Inflammatory macrophage treated with lipopolysaccharide for 1 hour (primary cell): ENCODE measurements around the gene MCTP1.
A peak's percentile ranks its signal among the peaks of the same experiment; 100 is the strongest.

Source experiments
- DNase-seq, 2 donors: peaks; one replicate each; pipeline ENCODE4 v3.0.0-alpha.2; 2020 to 2022

Gene MCTP1

DNA sequence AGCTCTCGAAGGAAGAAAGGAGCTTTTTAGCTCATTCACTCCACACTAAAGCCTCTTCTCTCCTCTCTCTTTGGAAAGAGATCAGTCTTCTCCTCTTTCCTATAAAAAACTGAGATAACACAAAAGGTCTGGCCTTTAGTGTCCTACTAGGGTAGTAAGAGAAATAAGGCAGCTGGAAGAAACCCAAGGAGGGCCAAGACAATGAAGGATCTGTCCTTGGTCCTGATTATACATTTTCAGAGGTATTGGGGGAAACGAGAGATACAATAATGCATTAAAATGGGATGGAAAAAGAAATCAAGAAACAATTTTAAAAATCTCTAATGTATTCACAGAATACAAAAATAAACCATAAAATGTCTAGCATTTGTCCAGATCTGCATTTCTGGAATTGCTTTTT lies 482.4 kb downstream of the MCTP1 start:
- DNase-seq = no peak

DNA sequence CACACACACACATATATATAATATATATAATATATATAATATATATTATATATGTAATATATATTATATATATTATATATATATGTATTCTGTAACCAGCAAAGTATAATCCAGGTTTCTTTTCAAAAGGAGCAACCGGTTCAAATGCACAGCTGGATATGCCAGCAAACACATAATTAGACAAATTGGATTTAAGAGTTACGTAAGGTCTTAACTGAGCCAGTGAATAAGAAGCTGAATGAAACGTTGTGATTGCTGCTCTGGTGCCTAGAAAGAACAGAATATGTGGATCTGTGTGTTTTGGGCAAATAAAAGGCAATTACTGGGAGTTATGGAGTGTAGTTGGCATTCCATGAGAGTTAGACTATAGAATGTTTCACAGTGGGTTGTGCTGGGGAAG lies 488.3 kb downstream of the MCTP1 start:
- no peak for DNase-seq

DNA sequence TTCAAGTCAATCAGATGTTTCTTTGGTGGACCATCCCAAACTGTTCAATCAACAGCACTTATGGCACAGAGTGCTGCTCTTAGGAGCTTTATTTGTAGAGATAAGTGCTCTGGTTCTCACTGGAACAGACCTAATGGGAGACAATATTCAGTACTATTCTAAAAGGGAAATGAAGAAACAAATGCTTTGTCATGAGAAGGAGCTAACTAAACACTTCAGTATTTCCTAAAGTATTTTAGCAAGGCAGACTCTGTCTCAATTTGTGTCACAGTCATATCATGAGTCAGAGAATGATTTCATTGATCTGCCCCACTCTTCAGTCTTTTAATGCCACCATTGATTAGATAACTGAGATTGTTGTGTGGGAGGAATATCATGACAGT lies 491.1 kb downstream of the MCTP1 start:
- peak; percentile 61 to 70 for DNase-seq

DNA sequence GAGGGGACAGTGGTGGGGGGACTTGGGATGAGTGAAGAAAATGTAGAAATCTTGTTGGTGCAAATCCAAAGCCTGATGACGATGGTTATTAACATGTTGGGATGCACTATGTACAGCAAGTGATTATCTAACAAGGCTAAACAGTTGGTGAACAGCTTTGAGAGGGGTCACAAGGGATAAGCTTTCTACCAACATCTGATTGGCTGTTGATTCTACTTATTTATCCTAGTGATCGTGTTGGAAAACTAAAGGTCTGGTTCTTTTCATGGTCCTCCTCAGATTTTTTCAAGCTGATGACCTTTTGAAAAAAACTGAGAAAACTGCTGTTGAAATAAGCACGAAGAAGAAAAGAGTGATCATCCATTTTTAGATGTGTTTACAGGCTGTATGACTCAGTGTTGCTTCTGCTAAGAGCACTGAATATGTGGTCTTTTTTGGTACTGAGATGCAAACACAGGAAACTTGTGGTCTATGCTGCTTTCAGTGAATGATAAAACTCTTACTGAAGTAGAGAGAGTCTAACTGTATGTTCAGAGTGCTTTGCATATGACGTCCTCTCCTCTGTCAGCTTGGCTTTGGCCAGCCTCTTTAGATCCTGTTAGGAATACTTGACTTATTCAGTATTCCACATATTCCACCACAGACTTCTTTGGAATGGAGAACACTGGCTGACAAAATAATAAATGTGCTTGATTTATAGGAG lies 491.6 kb downstream of the MCTP1 start:
- peak; percentile 11 to 19 for DNase-seq

DNA sequence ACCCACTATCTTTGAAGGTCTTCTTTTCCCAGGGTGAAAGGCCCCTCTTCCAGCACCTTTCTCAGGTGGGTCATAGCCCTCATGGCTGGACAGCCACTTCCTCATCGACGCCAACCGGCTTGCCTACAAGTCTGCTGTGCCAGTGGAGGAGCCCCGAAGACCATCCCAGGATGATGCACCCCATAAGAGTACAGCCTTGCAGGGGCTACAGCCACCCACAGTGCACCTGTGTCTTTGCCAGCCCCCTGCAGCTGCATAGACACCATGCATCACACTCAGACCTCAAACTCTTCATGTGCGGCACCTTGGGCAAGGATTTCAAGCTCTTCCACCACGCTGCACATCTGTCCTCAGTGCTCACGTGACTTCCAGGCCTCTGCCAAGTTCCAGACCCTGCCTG lies 493.1 kb downstream of the MCTP1 start:
- DNase-seq = no peak

DNA sequence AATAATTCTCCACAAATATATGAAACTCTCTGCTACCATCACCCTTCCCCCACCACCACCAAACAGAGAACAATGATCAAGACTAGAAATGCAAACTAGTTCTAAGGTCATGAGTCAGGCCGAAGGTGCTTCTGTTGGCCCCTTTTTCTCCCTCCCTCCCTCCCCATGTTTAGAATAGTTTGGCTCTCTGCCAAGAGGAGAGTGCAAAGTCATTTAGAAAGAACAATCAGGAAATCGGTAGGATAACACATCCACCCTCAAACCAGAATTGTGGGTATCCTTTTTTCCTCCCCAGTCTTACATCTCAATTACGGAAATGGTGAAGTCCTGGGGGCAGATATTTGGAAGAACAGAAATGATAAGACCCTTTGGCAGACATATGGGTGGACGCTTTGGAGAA lies 496.4 kb downstream of the MCTP1 start:
- no peak for DNase-seq

DNA sequence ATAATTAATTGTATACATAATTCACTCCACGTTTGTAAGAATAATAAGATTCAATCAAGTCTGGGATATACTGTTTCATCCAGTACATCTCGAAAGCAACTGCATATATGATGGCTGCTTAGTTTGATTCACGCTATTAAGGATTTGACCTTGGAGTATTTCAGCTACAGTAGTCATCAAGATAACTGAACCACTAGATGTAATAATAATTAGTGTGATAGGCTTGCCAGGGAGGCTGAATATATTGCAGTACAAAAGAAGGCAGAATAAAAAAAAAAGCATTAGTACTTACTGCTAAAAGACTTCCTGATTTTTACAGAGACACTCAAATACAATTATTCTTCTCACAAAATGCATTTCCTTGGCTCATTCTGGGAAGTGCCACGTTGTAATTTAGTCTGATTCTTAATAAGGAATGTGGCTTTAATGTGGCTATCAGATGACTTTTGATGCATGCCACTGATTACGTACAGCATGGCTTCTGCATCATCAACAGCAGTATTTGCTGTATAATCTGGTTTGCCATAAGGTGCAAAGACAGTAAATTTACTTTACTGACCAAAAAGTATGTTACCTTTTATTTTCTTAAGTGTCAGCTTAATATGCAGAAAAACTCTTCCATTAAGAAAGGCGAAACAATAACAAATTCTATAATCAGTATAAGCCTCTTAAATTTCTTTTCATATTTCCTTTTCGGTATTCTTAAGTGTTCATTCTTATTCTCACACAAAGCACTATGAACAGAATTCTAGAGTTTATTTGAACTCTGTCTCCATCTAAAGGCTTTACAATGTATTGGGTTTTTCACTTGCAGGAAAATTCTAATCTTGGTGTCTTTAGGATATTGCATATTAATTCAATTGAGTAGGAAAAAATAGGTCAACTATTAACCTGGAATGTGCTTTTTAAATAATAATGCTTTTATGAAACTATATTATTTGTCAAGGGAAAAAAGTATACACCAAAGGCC lies 500.1 kb downstream of the MCTP1 start:
- no peak for DNase-seq

DNA sequence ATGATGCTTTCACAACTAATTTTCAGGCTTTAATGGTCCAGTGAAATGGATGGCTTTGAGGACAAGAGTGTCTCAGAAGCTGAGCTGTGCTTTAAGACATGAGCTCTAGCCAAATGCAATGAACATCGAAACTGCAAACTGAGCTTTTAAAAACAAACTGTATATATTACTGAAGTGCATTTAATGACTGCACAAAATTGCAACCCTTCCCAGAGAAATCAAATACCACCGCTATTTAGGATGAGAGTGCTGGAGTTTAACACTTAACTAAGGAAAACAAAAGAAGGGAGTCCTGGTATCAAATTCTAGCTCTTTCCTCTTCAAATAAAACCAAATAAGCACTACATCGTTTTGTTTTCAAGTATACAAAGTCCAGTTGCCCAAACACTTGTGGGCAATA lies 502.5 kb downstream of the MCTP1 start:
- no peak for DNase-seq

DNA sequence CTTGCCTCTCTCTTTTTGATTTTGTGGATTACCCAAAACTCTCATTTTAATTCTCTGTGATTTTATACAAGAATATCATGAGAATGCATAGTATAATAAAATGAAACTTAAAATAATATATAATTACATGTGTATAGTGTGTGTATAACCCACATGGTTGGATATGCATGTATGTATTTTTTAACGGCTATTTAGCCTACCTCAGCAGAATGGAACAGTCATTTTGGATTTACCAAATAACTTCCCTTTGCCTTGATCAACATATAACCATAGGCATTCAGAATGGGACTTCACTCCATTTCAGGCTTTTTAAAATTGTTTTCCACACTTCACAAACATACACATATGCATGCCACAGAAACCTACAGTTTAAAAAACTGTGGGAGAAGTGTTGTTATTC lies 505.2 kb downstream of the MCTP1 start:
- DNase-seq = no peak

DNA sequence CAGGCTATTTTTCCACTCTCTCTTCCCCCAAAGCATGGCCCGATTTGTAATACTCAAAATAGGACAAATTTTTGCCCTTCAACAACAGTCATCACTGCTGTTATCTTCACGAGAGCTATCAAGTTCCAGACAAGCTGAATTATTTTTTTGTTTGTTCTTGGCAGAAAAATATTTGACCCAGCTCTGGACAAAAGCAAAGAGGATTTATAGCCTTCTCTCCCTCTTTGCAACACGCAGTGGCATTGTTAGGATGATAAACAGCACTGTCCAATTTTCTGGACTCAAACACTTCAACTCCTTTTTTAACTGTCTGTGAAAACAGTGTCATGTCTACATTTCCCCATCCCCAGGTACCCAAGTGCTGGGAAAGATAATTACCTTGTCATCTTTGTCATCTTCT lies 506.2 kb downstream of the MCTP1 start:
- DNase-seq = no peak

DNA sequence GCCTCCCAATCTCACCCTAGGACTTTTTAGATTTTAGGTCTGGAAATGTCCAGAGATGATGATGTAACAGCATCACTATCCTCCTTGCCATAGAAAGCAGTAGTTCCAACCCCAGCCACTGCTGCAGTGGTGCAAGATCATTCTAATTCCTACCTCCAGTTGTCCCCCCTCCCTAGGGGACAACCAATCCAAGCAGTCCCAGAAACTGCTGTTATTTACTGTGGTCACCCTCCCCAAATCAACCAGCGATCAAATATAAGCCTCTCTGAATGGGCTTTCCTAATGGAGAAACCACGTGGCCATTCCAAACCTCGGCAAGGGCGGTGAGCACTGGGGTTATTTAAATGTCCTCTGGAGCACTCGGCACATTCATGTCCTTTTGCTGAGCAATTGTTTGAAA lies 506.6 kb downstream of the MCTP1 start:
- DNase-seq = no peak

DNA sequence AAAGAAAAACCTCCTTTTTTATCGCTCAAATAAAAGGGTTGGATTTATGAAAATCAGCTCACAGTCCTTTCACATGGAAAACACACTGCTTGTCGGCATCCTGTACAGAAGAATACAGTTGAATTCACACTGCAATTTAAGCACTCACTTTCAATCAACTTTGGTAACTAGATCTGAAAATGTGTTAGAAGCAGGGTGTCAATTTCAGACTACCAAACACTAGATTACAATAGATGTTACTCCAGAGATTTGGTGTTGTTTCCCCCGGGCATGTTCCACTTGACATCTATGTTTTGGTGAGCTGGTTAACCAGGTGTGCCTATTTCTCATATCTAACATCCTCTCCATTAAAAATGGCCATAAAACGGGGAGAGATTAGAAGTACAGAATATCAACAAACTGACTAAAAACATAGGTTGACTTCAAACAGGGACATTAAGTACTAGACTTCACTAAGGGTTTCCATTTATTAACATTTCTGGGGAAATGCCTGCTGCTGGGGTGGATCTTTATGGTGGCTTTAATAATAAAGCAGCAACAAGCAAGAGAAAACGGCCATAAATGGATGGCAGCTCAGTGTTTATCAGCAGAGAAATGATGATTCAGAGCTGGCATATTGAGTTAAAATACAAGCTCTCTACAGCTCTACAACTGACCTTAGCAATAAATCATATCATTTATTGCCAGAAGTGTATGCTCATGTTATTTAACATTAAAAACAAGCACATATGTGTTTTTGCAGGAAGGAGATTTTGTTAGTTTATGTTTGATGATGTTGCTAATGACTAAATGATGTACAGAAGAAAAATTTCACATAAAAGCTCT lies 507.6 kb downstream of the MCTP1 start:
- DNase-seq = no peak

DNA sequence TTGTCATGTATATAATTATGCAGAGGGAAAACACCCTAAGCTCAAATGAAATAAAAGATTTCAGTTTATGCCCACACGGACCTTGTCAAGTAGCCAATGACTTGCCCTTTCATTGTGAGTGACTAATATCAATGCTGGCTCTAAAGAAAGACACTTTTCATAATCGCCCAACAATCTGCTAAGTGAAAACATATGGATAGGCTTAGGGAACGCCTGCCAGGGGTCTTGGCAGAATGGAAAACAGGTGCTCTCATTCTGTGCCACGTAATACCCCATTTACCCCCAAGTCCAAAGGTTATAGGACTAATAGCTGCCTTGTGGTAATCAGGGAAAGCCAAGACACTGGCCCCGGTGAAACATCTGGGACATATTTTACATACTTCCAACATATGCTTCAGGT lies 508.7 kb downstream of the MCTP1 start:
- DNase-seq = no peak

DNA sequence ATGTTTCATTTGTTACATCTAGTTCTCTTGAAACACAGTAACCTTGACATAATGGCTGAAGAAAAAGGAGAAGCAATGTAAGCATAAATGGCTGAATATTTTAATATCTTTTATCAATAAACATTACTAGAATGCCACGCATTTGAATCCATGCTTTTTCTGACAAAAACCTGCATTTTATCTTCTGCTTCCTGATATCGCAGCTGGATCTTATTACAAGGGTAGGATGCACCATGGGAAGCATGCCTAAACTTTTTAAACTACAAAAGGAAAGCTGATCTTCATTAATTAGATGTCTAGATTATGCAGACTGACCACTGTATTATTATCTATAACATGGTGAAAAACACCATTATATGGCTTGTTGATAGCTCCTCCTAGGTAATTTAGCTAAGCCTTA lies 509.8 kb downstream of the MCTP1 start:
- DNase-seq = no peak

DNA sequence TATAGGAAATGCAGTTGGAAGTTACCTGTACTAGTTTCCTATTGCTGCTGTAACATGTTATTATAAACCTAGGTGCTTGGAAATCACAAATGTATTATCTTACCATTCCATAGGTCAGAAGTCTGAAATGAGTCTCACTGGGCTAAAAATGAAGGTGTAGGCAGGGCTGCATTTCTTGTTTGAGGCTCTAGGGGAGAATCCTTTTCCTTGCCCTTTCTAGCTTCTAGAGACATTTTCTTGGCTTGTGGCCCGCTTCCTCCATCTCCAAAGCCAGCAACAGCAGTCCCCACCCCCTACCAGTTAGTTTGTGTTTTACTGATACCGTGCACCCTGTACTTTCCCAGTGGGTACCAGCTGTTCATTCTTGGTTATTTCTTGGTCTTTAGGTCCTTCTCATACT lies 513.2 kb downstream of the MCTP1 start:
- no peak for DNase-seq

DNA sequence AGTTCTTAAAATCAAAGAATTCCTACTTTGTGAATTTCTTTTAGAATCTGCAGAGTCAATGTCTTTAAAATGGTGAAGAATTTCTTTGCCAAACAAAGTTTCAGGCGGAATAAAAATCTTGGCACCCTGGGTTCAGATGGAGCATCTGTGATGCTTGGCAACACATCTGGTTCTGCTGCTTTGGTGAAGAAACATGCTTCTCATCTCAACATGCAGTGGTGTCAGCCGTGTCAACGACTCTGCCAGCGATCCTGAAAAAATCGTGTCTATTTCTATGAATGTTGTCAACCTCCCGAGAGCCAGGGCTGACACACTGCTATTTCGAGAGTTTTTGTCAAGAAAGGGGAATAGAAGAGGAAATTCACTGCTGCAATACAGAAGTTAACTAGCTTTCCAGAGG lies 514.9 kb downstream of the MCTP1 start:
- DNase-seq = no peak

DNA sequence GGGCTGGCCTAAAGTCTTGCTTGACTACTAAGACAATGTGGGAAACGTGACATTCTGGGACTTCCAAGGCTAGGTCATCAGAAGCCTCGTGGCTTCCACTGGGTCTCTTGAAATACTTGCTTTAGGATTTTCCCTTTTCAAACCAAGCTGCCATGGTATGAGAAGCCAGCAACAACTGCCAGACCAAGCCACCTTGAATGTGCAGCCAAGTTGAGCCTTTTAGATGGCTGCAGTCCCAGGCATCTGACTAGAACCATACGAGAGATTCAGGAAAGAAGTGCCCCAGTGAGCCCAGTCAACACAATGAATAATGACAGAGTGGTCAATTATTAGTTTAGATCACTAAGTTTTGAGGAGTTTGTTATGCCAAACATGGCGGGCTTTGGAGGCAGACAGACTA lies 523.1 kb downstream of the MCTP1 start:
- peak; percentile 4 to 40 for DNase-seq

DNA sequence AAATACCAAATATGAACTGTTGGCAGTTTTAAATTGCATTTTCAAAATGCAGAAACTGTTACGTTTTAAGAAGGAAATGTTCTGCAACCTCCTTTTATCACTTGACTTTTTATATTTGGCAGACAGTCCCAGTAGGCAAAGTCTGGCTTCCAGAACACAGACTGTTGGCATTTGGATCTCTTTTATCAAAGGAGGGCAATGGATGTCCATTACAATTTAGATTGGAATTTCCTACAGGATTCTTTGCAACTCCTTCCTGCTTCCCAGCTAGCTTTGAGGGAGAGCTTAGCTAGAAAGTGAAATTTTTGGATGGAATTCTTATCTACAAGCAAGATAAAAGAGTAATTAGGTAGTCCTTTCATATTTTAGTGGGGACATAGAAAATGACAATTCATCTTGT lies 523.8 kb downstream of the MCTP1 start:
- no peak for DNase-seq

DNA sequence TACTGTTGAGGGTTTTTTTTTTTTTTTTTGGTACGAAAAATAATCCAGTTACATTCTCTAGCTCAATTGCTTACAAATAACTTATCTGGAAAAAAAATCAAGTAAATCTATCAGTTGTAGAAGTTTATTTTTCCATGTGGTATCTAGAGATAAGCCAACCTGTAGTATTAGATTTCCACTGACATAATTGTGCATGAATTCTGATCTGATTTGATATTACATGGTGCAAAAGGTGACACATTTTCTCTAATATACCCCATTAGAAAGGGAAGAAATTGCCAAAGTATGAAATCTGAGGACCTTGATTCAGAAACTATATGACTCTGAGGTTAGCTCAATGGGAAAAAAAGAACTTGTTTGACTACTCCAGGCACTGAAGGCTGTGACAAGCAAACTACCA lies 524.9 kb downstream of the MCTP1 start:
- DNase-seq = no peak

DNA sequence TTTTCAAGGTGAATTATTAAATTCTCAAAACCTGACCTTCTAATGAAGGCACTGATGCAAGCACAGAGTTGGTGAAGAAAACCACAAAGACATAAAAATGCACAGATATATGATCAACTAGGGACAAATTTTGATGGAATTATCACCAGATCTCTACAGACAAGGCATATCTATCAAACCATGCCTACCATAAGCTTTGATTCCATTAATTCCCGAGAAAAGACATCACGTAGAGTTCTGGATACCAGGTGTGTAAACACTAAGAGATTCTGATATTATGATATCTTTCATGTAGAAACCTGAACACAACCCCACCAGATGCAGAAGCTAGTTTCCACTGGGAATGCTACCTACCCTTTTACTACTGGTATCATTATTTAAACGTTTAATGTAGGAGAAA lies 525.9 kb downstream of the MCTP1 start:
- DNase-seq = no peak

DNA sequence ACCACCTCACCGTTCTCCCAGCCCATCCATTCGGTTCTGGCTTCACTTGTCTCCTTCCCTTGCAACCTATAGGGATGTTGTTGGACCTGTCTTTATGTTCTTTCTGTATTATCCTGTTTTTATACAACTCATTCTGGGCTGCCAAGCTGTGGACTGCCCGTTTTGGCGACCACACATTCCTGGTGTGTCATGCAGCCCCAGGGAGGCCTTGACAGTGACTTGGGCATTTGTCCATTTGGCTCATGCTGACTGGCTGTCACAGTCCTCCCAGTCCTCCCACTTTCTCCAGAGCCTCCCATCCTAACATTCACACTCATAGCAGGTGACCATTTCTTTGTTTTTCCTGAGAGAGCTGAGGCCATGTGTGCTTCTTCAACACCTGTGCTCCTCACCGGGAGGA lies 530.1 kb downstream of the MCTP1 start:
- no peak for DNase-seq

DNA sequence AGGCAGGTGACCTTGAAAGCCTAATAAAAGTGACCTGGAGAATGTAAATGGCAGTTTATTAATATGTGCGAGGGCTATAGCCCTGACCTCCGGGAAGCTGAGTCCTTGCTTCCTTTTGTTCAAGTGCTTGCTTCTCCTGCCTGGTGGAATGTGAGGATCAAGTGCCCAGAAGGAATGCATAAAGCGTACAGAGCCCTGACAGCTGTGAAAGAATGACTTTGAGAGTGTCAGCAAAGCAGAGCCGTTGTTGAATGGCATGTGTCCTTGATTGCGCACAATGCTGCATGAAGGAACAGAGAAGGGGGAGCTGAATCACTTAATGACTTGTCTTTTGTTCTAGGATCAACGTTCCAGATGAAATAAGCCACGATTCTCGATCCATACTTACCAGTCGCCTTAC lies 533.4 kb downstream of the MCTP1 start:
- DNase-seq = no peak

DNA sequence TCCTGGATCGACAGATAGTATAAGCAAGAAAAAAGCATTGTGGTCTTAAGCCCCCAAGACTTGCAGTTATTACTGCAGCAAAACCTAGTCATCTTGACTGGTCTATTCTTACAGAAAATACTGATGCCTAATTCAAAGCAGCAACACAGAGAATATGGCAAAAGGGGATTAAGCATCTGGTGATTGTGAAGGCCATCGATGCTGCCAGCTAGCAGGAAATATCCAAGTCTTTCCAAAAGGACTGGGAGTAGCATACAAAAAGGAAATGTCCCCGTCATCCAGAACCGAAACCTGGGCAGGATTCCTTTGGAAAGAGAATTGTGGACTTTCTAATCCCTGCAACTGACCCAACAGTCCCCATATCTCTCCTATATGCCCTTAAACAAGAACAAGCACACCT lies 534.2 kb downstream of the MCTP1 start:
- no peak for DNase-seq

DNA sequence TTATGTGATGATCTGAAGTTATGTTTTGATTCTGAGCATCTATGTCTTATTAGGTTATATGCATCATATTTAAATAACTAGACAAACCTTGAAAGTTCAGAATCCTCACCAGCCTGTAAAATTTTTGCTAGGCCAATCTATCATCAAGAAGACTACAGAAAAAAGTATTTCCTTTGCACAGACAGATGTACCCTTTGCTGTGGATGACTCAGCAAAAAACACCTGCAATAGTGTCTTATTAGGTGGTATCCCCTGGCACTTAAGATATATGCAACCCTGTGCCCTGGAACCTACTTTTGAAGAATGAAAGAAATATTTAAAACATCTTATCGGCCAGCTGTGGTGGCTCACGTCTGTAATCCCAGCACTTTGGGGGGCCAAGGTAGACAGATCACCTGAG lies 535.9 kb downstream of the MCTP1 start:
- no peak for DNase-seq
